ENCODE results near the gene CETP. TPM values are rescaled to one million over a fixed set of nuclear protein-coding genes. Genes with fewer than 3 reads are reported as not detected.

CETP gene
- total RNA-seq, 1 experiment from 2014 or later: not detected

- Histone ChIP-seq H3K4me3 (ENCODE audit: insufficient read depth, low read depth, low read length) (no peak overlapping the region), H3K27me3 (ENCODE audit: control insufficient read depth, insufficient read depth, low read length) (peaks cover 1% of the 10 kb centered on the region), H3K36me3 (replicated peaks; ENCODE audit: control insufficient read depth, insufficient read depth, low read length) (no peaks in the 10 kb centered on the region)
- no peak for DNase-seq
Observed at GRCh38 chr16:57030346-57030902, 68.7 kb downstream of the CETP start.

- no peak overlapping the region for H3K4me3 ChIP-seq (ENCODE audit: insufficient read depth, low read depth, low read length)
- DNase-seq: peak; percentile 44
- H3K27me3 ChIP-seq (ENCODE audit: control insufficient read depth, insufficient read depth, low read length): peaks cover 1% of the 10 kb centered on the region
- H3K36me3 ChIP-seq (replicated peaks; ENCODE audit: control insufficient read depth, insufficient read depth, low read length): no peaks in the 10 kb centered on the region
Observed at GRCh38 chr16:57031156-57031555, 69.4 kb downstream of the CETP start.

- no peaks in the 10 kb centered on the region for H3K36me3 ChIP-seq (replicated peaks; ENCODE audit: control insufficient read depth, insufficient read depth, low read length)
- no peaks in the 10 kb centered on the region; the same call in 1 of the 2 replicates for H3K27me3 ChIP-seq (ENCODE audit: control insufficient read depth, insufficient read depth, low read length)
- H3K4me3 ChIP-seq (ENCODE audit: insufficient read depth, low read depth, low read length): no peak overlapping the region
- DNase-seq: no peak
Observed at GRCh38 chr16:57032346-57032745, 70.6 kb downstream of the CETP start.

GRCh38 chr16:57032931-57033330 lies 71.2 kb downstream of the CETP start:
- Histone ChIP-seq H3K4me3 (ENCODE audit: insufficient read depth, low read depth, low read length) (no peak overlapping the region), H3K36me3 (replicated peaks; ENCODE audit: control insufficient read depth, insufficient read depth, low read length) (no peaks in the 10 kb centered on the region), H3K27me3 (ENCODE audit: control insufficient read depth, insufficient read depth, low read length) (no peaks in the 10 kb centered on the region; the same call in 1 of the 2 replicates)
- no peak for DNase-seq

Other genes with a start within 250 kb of the CETP start
- gene NUP93, start 231.8 kb upstream of the CETP start, total RNA-seq (2014; rRNA removed; shearing (Covaris generic)): 133 and 144 TPM in 2 replicates
- gene SLC12A3, start 96.7 kb upstream of the CETP start, total RNA-seq (2014; rRNA removed; shearing (Covaris generic)): not detected in 2 replicates
- 27.1 and 30.1 TPM in 2 replicates for gene HERPUD1, start 29.8 kb upstream of the CETP start, total RNA-seq (2014; rRNA removed; shearing (Covaris generic))
- gene NLRC5, start 27.6 kb downstream of the CETP start, total RNA-seq (2014; rRNA removed; shearing (Covaris generic)): 0.80 and 0.85 TPM in 2 replicates
- gene CPNE2, start 130.6 kb downstream of the CETP start, total RNA-seq (2014; rRNA removed; shearing (Covaris generic)): 19.4 and 21.1 TPM in 2 replicates
- gene PSME3IP1, start 224.1 kb downstream of the CETP start, total RNA-seq (2014; rRNA removed; shearing (Covaris generic)): 60.9 and 63.3 TPM in 2 replicates
- gene RSPRY1, start 224.4 kb downstream of the CETP start, total RNA-seq (2014; rRNA removed; shearing (Covaris generic)): 31.0 and 49.8 TPM in 2 replicates

Measured in H7 (cell line).